Measurements from ENCODE around the gene IRF2BPL. TPM values are rescaled to one million over a fixed set of nuclear protein-coding genes. Genes with fewer than 3 reads are reported as not detected.

IRF2BPL gene
- total RNA-seq, 1 experiment from 2014 or later, result 74.6 TPM

- H3K9me2 ChIP-seq (ENCODE audit: insufficient read depth), result no peaks in the 10 kb centered on the region
- no peaks in the 10 kb centered on the region for H3K27me3 ChIP-seq (ENCODE audit: insufficient read depth, low read length)
- ChIA-PET RAD21 (ENCODE audit: low non-redundant PET in 1 of 2, low total read pairs in 2 of 2, uncharacterized antibody in 2 of 2, unreplicated experiment in 2 of 2) (interaction anchor here (0.6 to 1.7 kb wide), 11 partner anchors 9 to 176 kb away, joined by 3 to 6 read pairs (median 4); partner anchors contain the start of gene IRF2BPL (in 1 of the 2)), CTCF (interaction anchor here (1.2 to 4.1 kb wide), 11 partner anchors 11 to 176 kb away, joined by 3 to 20 read pairs (median 6); no protein-coding TSS in a partner anchor), POLR2A (interaction anchor here (1.4 to 1.5 kb wide), 3 partner anchors 12 to 135 kb away, joined by 4 to 7 read pairs (median 5); no protein-coding TSS in a partner anchor)
- no peaks in the 10 kb centered on the region for H3K36me3 ChIP-seq (ENCODE audit: control insufficient read depth in 1 of 2, insufficient read depth in 2 of 2, low read length in 2 of 2)
- no TSS peak for BruUV-seq (replicated peaks)
- DNase-seq (ENCODE audit: low read depth, low spot score), result no peak
- 0 out of 2 replicates have a peak overlapping the region, but pooled peaks have one; percentile 12 for H3K9ac ChIP-seq (ENCODE audit: low read length)
- ATAC-seq, result peak; percentile 59
- peak overlapping the region; percentile 50; the same call in 1 of the 2 replicates for H3K27ac ChIP-seq (ENCODE audit: low read depth, low read length)
- no peaks in the 10 kb centered on the region for H3K9me3 ChIP-seq (ENCODE audit: control insufficient read depth in 1 of 2, insufficient read depth in 1 of 2, low read depth in 1 of 2, low read length in 2 of 2)
- peak overlapping the region; percentile 31 for H2AFZ ChIP-seq (ENCODE audit: low read depth, low read length, poor library complexity, severe bottlenecking)
- no peaks in the 10 kb centered on the region for H3K79me2 ChIP-seq (ENCODE audit: insufficient read depth, low read length)
- H3K4me2 ChIP-seq (ENCODE audit: low read length), result peak overlapping the region; percentile 4; the same call in 1 of the 2 replicates
- no peak for TF ChIP-seq TCF7L2 (IDR thresholded peaks at IDR 0.05; ENCODE audit: borderline replicate concordance, extremely low read depth, insufficient read depth, insufficient read length)
- peak; percentile 38; the same call in 1 of the 2 replicates for TF ChIP-seq ZFX (IDR thresholded peaks at IDR 0.05)
- intact Hi-C loops (cut with micrococcal nuclease), result loop anchor here (1.0 to 2.0 kb wide), 4 partner anchors 30 to 139 kb away; no protein-coding TSS in a partner anchor
- H3K4me1 ChIP-seq (ENCODE audit: control insufficient read depth in 1 of 2, insufficient read depth in 2 of 2, low read length in 2 of 2), result peaks cover 34 to 41% of the 10 kb centered on the region in 2 experiments
- H4K20me1 ChIP-seq (ENCODE audit: insufficient read depth), result no peaks in the 10 kb centered on the region
- H3K4me3 ChIP-seq (replicated peaks in 1 of 2; ENCODE audit: low read depth in 1 of 2, low read length in 2 of 2), result no peak overlapping the region
Measured at GRCh38 chr14:77052281-77053044, 24.0 kb upstream of the IRF2BPL start.

DNA sequence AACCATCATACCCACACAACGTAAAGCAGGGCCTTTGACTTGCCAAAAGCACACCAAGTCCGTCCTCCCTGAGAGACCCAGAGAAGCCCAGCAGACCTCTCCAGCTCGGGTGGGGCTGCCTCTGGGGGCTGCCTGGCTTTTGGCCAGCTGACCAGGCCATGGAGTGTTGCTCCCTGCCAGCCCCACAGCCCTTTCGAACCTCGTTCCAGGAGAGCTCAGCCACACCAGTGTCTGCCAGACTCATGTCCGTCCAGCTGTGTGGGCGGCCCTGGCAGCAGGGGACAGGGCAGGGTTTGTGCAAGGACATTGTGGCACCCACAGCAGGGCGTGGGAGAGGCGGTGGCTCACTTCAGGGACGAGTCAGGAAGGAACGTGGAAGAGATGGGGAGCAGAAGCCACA is 22.6 kb upstream of the IRF2BPL start:
- H3K79me2 ChIP-seq (ENCODE audit: insufficient read depth, low read length), result no peaks in the 10 kb centered on the region
- no TSS peak for BruUV-seq (replicated peaks)
- POLR2A ChIA-PET, result interaction anchor here (0.7 to 1.5 kb wide), 5 partner anchors 9 to 89 kb away, joined by 3 to 7 read pairs (median 3); no protein-coding TSS in a partner anchor
- no peak for DNase-seq (ENCODE audit: low read depth, low spot score)
- H2AFZ ChIP-seq (ENCODE audit: low read depth, low read length, poor library complexity, severe bottlenecking), result no peak overlapping the region
- H3K27ac ChIP-seq (ENCODE audit: low read depth, low read length), result peak overlapping the region; percentile 44; the same call in 1 of the 2 replicates
- no peak overlapping the region for H3K9ac ChIP-seq (ENCODE audit: low read length)
- H4K20me1 ChIP-seq (ENCODE audit: insufficient read depth), result no peaks in the 10 kb centered on the region
- peaks cover 48 to 54% of the 10 kb centered on the region in 2 experiments for H3K4me1 ChIP-seq (ENCODE audit: control insufficient read depth in 1 of 2, insufficient read depth in 2 of 2, low read length in 2 of 2)
- intact Hi-C loops (cut with micrococcal nuclease), result no loop called here
- H3K27me3 ChIP-seq (ENCODE audit: insufficient read depth, low read length), result no peaks in the 10 kb centered on the region
- no peaks in the 10 kb centered on the region for H3K9me2 ChIP-seq (ENCODE audit: insufficient read depth)
- RAD21 ChIA-PET (ENCODE audit: low non-redundant PET in 1 of 2, low total read pairs in 2 of 2, uncharacterized antibody in 2 of 2, unreplicated experiment in 2 of 2), result interaction anchor here in 1 of 2 experiments (1.0 kb wide), 1 partner anchor 132 kb away, joined by 3 read pairs; no protein-coding TSS in a partner anchor
- no peak for TF ChIP-seq ZFX (IDR thresholded peaks at IDR 0.05)
- TF ChIP-seq TCF7L2 (IDR thresholded peaks at IDR 0.05; ENCODE audit: borderline replicate concordance, extremely low read depth, insufficient read depth, insufficient read length), result no peak
- TF ChIP-seq YY1 (IDR thresholded peaks at IDR 0.05; ENCODE audit: extremely low read depth, insufficient replicate concordance, low read depth, low read length), result no peak
- TF ChIP-seq EZH2phosphoT487 (IDR thresholded peaks at IDR 0.05; ENCODE audit: borderline replicate concordance), result no peak
- TF ChIP-seq RAD21 (IDR thresholded peaks at IDR 0.05; ENCODE audit: low read depth), result no peak
- TF ChIP-seq EGR1 (IDR thresholded peaks at IDR 0.05; ENCODE audit: low read depth), result no peak
- TF ChIP-seq, protein P1, sequence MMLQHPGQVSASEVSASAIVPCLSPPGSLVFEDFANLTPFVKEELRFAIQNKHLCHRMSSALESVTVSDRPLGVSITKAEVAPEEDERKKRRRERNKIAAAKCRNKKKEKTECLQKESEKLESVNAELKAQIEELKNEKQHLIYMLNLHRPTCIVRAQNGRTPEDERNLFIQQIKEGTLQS (IDR thresholded peaks at IDR 0.05), result no peak
- peak overlapping the region; percentile 47 for H3K4me2 ChIP-seq (ENCODE audit: low read length)
- no peaks in the 10 kb centered on the region for H3K9me3 ChIP-seq (ENCODE audit: control insufficient read depth in 1 of 2, insufficient read depth in 1 of 2, low read depth in 1 of 2, low read length in 2 of 2)
- no peak for ATAC-seq
- H3K4me3 ChIP-seq (replicated peaks in 1 of 2; ENCODE audit: low read depth in 1 of 2, low read length in 2 of 2), result no peak overlapping the region
- no peaks in the 10 kb centered on the region for H3K36me3 ChIP-seq (ENCODE audit: control insufficient read depth in 1 of 2, insufficient read depth in 2 of 2, low read length in 2 of 2)
- CTCF ChIA-PET, result interaction anchor here (0.7 to 1.3 kb wide), 3 partner anchors 81 to 178 kb away, joined by 3 to 4 read pairs (median 4); no protein-coding TSS in a partner anchor
